Liver (tissue), 3 donors: Measurements from ENCODE around the gene HNF4A.

Source experiments
- ATF3 ChIP-seq: IDR thresholded peaks from 2 replicates; pipeline ENCODE4 v1.6.1; 2016; ENCODE audit warnings: antibody characterized with exemption
- CTCF ChIP-seq: fragments of 150-350 bp; IDR thresholded peaks from 2 replicates; pipeline ENCODE4 v1.5.1; 2017; ENCODE audit warnings: improper control_type of control experiment, low read depth, low read length; ENCODE audit not compliant: missing input control
- EGR1 ChIP-seq, 2 donors: IDR thresholded peaks; 2 replicates each; pipeline ENCODE4 v1.6.1; 2016 to 2018; ENCODE audit warnings: antibody characterized with exemption in 2 of 2, low read depth in 2 of 2
- FOXA1 ChIP-seq: IDR thresholded peaks from 2 replicates; pipeline ENCODE4 v1.6.1; 2016; ENCODE audit warnings: antibody characterized with exemption
- GABPA ChIP-seq, 2 donors: IDR thresholded peaks in 1 of 2; conservative IDR thresholded peaks in 1 of 2; 2 replicates each; pipeline ENCODE4 v1.6.1; 2016; ENCODE audit warnings: antibody characterized with exemption in 2 of 2, mild to moderate bottlenecking in 1 of 2, moderate library complexity in 1 of 2
- HNF4G ChIP-seq: IDR thresholded peaks from 2 replicates; pipeline ENCODE4 v1.6.1; 2016; ENCODE audit warnings: antibody characterized with exemption
- JUND ChIP-seq, 2 donors: IDR thresholded peaks; 2 replicates each; pipeline ENCODE4 v1.6.1; 2016; ENCODE audit warnings: antibody characterized with exemption in 2 of 2
- RAD21 ChIP-seq, 2 donors: IDR thresholded peaks; 2 replicates each; pipeline ENCODE4 v1.6.1; 2016; ENCODE audit warnings: antibody characterized with exemption in 2 of 2, mild to moderate bottlenecking in 2 of 2
- REST ChIP-seq: IDR thresholded peaks from 2 replicates; pipeline ENCODE4 v1.6.1; 2016; ENCODE audit warnings: antibody characterized with exemption, mild to moderate bottlenecking
- RXRA ChIP-seq, 2 donors: IDR thresholded peaks; 2 replicates each; pipeline ENCODE4 v1.6.1; 2017 to 2018; ENCODE audit warnings: antibody characterized with exemption in 2 of 2, mild to moderate bottlenecking in 1 of 2
- SP1 ChIP-seq: IDR thresholded peaks from 2 replicates; pipeline ENCODE4 v1.6.1; 2018; ENCODE audit warnings: antibody characterized with exemption, mild to moderate bottlenecking
- TAF1 ChIP-seq: conservative IDR thresholded peaks from 2 replicates; pipeline ENCODE4 v1.6.1; 2016; ENCODE audit warnings: antibody characterized with exemption, mild to moderate bottlenecking
- YY1 ChIP-seq: IDR thresholded peaks from 2 replicates; pipeline ENCODE4 v1.6.1; 2016; ENCODE audit warnings: antibody characterized with exemption, mild to moderate bottlenecking
- ZBTB33 ChIP-seq: IDR thresholded peaks from 2 replicates; pipeline ENCODE4 v1.6.1; 2016; ENCODE audit warnings: antibody characterized with exemption
- donor health status: healthy.
- donor health status: healthy.

GRCh38 chr20:44395461-44396340, 40.2 kb downstream of the HNF4A start:
- TF ChIP-seq YY1, result no peak
- TF ChIP-seq CTCF, result no peak
- TF ChIP-seq REST, result no peak
- peak in 1 of 2 donors; percentile 14 for TF ChIP-seq RAD21 (IDR thresholded peaks at IDR 0.05)
- TF ChIP-seq JUND (IDR thresholded peaks at IDR 0.05), result peak in 1 of 2 donors; percentile 15
- peak; percentile 19 for TF ChIP-seq ZBTB33
- TF ChIP-seq SP1, result no peak
- TF ChIP-seq EGR1 (IDR thresholded peaks at IDR 0.05; ENCODE audit: low read depth in 2 of 2), result no peak
- TF ChIP-seq ATF3, result no peak
- peak; percentile 37 for TF ChIP-seq HNF4G
- TF ChIP-seq FOXA1, result no peak
- TF ChIP-seq TAF1, result peak; percentile 49
- TF ChIP-seq GABPA (IDR thresholded peaks at IDR 0.05 in 1 of 2, conservative IDR thresholded peaks at IDR 0.05 in 1 of 2), result no peak
- peak in 1 of 2 donors; percentile 58 for TF ChIP-seq RXRA (IDR thresholded peaks at IDR 0.05)
